ENCODE data around the gene ZNF667.

GRCh38 chr19:56476651-56477428, at the start of gene ZNF667:
- TF ChIP-seq CTCF (IDR thresholded peaks at IDR 0.05; ENCODE audit: low read depth, low read length) (no peak), EZH2phosphoT487 (IDR thresholded peaks at IDR 0.05; ENCODE audit: low read depth) (no peak)
